Measurements from ENCODE around the gene UBALD1.

DNA sequence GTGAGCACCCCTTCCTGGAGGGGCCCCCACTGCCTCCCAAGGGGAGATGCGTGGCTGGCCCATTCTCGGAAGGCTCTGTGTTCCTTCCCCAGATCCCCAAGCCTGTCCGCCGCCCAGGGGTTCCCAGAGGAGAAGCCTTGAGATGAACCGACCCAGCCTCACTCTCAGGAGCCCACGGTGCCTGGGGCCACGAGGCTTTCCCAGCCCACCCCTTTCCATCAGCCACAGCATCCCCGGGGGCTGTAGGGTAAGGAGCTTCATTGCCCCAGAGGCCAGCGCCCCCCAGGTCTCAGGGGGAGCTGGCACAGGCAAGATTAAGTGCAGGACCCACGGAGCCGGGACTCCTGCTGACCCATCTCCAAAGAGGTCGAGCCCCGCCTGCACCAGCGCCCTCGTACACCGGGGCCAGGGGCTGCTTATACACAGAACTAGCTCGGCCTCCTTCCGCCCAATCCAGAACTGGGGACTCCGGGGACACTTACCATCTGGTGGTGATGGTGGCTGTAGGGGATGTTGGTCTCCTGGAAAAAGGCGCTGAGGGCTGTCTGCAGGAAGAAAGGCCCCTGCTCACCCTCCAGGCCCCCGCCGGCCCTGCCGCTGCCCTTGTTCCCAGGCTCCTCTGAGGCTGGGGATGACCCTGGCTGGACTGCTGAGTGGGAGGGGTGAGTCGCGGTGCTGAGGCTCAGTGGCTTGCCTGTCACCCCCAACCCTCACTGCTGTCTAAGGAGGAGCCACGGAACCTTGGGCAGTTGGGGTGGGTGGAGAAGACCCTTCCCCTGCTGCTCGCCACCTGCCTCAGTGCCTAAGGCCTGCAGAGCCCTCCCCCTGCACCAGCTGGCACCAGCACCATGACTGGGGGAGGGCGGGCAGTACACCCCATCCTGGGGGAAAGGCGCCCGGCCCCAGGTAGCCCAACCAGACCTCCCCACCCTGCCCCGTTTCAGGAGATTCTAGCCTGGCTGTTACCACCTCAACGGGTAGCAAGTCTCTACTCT is 4.4 kb downstream of the UBALD1 start:
- TF ChIP-seq, protein P1, sequence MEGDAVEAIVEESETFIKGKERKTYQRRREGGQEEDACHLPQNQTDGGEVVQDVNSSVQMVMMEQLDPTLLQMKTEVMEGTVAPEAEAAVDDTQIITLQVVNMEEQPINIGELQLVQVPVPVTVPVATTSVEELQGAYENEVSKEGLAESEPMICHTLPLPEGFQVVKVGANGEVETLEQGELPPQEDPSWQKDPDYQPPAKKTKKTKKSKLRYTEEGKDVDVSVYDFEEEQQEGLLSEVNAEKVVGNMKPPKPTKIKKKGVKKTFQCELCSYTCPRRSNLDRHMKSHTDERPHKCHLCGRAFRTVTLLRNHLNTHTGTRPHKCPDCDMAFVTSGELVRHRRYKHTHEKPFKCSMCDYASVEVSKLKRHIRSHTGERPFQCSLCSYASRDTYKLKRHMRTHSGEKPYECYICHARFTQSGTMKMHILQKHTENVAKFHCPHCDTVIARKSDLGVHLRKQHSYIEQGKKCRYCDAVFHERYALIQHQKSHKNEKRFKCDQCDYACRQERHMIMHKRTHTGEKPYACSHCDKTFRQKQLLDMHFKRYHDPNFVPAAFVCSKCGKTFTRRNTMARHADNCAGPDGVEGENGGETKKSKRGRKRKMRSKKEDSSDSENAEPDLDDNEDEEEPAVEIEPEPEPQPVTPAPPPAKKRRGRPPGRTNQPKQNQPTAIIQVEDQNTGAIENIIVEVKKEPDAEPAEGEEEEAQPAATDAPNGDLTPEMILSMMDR (IDR thresholded peaks at IDR 0.05 in 4 of 5, conservative IDR thresholded peaks at IDR 0.05 in 1 of 5), result no peak
- no peak for TF ChIP-seq POLR2A (IDR thresholded peaks at IDR 0.05)
